K562 (cell line): ENCODE results near the gene A1BG. TPM values are rescaled to one million over a fixed set of nuclear protein-coding genes. Genes with fewer than 3 reads are reported as not detected.

Source experiments
- ARHGAP35 ChIP-seq: fragments of 450-650 bp; IDR thresholded peaks from 2 replicates; pipeline ENCODE4 v1.6.1; 2018; ENCODE audit not compliant: partially characterized antibody
- GTF2F1 ChIP-seq: IDR thresholded peaks from 2 replicates; pipeline ENCODE4 v1.6.1; 2011; ENCODE audit warnings: low read depth, low read length, improper control_type of control experiment
- HEY1 ChIP-seq: fragments of 250-450 bp; sonication (Bioruptor Pico); IDR thresholded peaks from 2 replicates; pipeline ENCODE4 v1.5.0; 2020; ENCODE audit warnings: mild to moderate bottlenecking, moderate library complexity, borderline replicate concordance
- IRF9 ChIP-seq: fragments of 450-650 bp; IDR thresholded peaks from 2 replicates; pipeline ENCODE4 v1.6.1; 2016; ENCODE audit warnings: missing biosample characterization, missing genetic modification characterization
- KAT2B ChIP-seq: IDR thresholded peaks from one replicate; pipeline ENCODE4 v1.6.1; 2012; ENCODE audit warnings: low read depth, mild to moderate bottlenecking, control low read depth, inconsistent platforms, low read length, moderate library complexity
- KDM1A ChIP-seq, 2 experiments: fragments of 450-650 bp; IDR thresholded peaks; 2 replicates each; pipeline ENCODE4 v1.6.1; 2016; ENCODE audit warnings: mild to moderate bottlenecking in 2 of 2
- NRF1 ChIP-seq, 2 experiments: fragments of 450-650 bp; IDR thresholded peaks in 1 of 2; conservative IDR thresholded peaks in 1 of 2; 2 replicates each; pipeline ENCODE4 v1.6.1; 2014; ENCODE audit warnings: mild to moderate bottlenecking in 2 of 2
- SAP30 ChIP-seq: fragments of 200-600 bp; sonication (generic); IDR thresholded peaks from 2 replicates; pipeline ENCODE4 v1.6.1; 2012; ENCODE audit warnings: borderline replicate concordance, low read depth, mild to moderate bottlenecking, moderate library complexity, low read length, control low read depth, inconsistent platforms; ENCODE audit not compliant: insufficient read depth, poor library complexity, severe bottlenecking
- TEAD4 ChIP-seq, 2 experiments: sonication (generic) in 1 of 2; formaldehyde crosslinking in 1 of 2; IDR thresholded peaks; 2 replicates each; pipeline versions ENCODE4 v1.6.1 to v1.8.0; 2012 to 2022; ENCODE audit warnings: borderline replicate concordance in 1 of 2, inconsistent platforms in 1 of 2, low read length in 1 of 2, mild to moderate bottlenecking in 1 of 2, missing genetic modification reagents in 1 of 2
- ZNF583 ChIP-seq: fragments of 250-450 bp; sonication (Bioruptor Pico); IDR thresholded peaks from 2 replicates; pipeline ENCODE4 v1.4.0; 2020
- ZNF766 ChIP-seq: fragments of 200-800 bp; sonication (Bioruptor generic); conservative IDR thresholded peaks from 2 replicates; pipeline ENCODE4 v1.6.1; 2016; ENCODE audit warnings: missing genetic modification characterization, missing compliant biosample characterization
- polyA plus RNA-seq, 8 experiments: library from polyadenylated mRNA; depleted of rRNA in 4 of 8; stranded (reverse) in 5 of 8; unstranded in 3 of 8; fragments of >200 nt; fragmentation: Nextera tagmentation in 2 of 8; fragmentation: Illumina TruSeq in 1 of 8; extraction: Ambion mirVana in 2 of 8; extraction: Trizol in 1 of 8; gene quantifications; 2 replicates each; pipeline versions ENCODE4 v1.2.1 to v1.2.3, GENCODE V29; 2011 to 2014; ENCODE audit warnings: inconsistent platforms in 1 of 8, missing spikeins in 1 of 8
- total RNA-seq, 7 experiments: library from RNA; depleted of rRNA in 6 of 7; stranded (reverse); fragments of >200 nt in 6 of 7; fragmentation: Illumina TruSeq in 2 of 7; extraction: Trizol in 2 of 7; gene quantifications; 2 replicates each; pipeline versions ENCODE4 v1.2.1 to v1.2.3, GENCODE V29; 2011 to 2021; ENCODE audit warnings: low replicate concordance in 1 of 7
- TF ChIP-seq, protein P1 (sequence below), 2 experiments: fragments of 450-650 bp; formaldehyde crosslinking in 1 of 2; IDR thresholded peaks; 2 replicates each; pipeline versions ENCODE4 v1.4.0 to v1.6.1; 2014 to 2020; ENCODE audit warnings: mild to moderate bottlenecking in 2 of 2, borderline replicate concordance in 1 of 2, low read depth in 1 of 2
- TF ChIP-seq, protein P2 (sequence below): fragments of 450-650 bp; formaldehyde crosslinking; IDR thresholded peaks from 2 replicates; pipeline ENCODE4 v1.4.0; 2020; ENCODE audit warnings: mild to moderate bottlenecking, moderate library complexity

Gene A1BG
- total and polyA plus RNA-seq, 9 of the 15 experiments (the other 6 are each of a cell fraction or from before 2014, with no cell fraction given), result 0.10 to 19.8 (median 2.6) TPM

- TF ChIP-seq TEAD4 (IDR thresholded peaks at IDR 0.05; ENCODE audit: low read length) (no peak), TEAD4 (CRISPR knock-in tag; IDR thresholded peaks at IDR 0.05; ENCODE audit: borderline replicate concordance) (no peak), KDM1A (IDR thresholded peaks at IDR 0.05) (no peak), HEY1 (CRISPR knock-in tag) (no peak), ARHGAP35 (no peak), NRF1 (conservative IDR thresholded peaks at IDR 0.05 in 1 of 2, IDR thresholded peaks at IDR 0.05 in 1 of 2) (peak; percentile 95 to 96), GTF2F1 (0 out of 2 replicates have a peak, but pooled peaks have one; percentile 77), ZNF766 (CRISPR knock-in tag) (no peak), SAP30 (no peak), IRF9 (tag) (no peak), KAT2B (no peak), ZNF583 (CRISPR knock-in tag) (0 out of 2 replicates have a peak, but pooled peaks have one; percentile 44)
- TF ChIP-seq, protein P1, sequence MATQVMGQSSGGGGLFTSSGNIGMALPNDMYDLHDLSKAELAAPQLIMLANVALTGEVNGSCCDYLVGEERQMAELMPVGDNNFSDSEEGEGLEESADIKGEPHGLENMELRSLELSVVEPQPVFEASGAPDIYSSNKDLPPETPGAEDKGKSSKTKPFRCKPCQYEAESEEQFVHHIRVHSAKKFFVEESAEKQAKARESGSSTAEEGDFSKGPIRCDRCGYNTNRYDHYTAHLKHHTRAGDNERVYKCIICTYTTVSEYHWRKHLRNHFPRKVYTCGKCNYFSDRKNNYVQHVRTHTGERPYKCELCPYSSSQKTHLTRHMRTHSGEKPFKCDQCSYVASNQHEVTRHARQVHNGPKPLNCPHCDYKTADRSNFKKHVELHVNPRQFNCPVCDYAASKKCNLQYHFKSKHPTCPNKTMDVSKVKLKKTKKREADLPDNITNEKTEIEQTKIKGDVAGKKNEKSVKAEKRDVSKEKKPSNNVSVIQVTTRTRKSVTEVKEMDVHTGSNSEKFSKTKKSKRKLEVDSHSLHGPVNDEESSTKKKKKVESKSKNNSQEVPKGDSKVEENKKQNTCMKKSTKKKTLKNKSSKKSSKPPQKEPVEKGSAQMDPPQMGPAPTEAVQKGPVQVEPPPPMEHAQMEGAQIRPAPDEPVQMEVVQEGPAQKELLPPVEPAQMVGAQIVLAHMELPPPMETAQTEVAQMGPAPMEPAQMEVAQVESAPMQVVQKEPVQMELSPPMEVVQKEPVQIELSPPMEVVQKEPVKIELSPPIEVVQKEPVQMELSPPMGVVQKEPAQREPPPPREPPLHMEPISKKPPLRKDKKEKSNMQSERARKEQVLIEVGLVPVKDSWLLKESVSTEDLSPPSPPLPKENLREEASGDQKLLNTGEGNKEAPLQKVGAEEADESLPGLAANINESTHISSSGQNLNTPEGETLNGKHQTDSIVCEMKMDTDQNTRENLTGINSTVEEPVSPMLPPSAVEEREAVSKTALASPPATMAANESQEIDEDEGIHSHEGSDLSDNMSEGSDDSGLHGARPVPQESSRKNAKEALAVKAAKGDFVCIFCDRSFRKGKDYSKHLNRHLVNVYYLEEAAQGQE (IDR thresholded peaks at IDR 0.05; ENCODE audit: borderline replicate concordance), result no peak
- TF ChIP-seq, protein P1 (CRISPR knock-in tag; IDR thresholded peaks at IDR 0.05; ENCODE audit: low read depth), result peak; percentile 58; the same call in 1 of the 2 replicates
- TF ChIP-seq, protein P2, sequence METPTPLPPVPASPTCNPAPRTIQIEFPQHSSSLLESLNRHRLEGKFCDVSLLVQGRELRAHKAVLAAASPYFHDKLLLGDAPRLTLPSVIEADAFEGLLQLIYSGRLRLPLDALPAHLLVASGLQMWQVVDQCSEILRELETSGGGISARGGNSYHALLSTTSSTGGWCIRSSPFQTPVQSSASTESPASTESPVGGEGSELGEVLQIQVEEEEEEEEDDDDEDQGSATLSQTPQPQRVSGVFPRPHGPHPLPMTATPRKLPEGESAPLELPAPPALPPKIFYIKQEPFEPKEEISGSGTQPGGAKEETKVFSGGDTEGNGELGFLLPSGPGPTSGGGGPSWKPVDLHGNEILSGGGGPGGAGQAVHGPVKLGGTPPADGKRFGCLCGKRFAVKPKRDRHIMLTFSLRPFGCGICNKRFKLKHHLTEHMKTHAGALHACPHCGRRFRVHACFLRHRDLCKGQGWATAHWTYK (CRISPR knock-in tag), result no peak
Measured at GRCh38 chr19:58400916-58401839, 47.9 kb upstream of the A1BG start (continued).
